ENCODE data around the gene BRIP1.
"Not testable (repeated sequence)": the region's sequence is repeated elsewhere in the genome, so short reads cannot be mapped to it uniquely, and the experiment has no call there.

Gene BRIP1

DNA sequence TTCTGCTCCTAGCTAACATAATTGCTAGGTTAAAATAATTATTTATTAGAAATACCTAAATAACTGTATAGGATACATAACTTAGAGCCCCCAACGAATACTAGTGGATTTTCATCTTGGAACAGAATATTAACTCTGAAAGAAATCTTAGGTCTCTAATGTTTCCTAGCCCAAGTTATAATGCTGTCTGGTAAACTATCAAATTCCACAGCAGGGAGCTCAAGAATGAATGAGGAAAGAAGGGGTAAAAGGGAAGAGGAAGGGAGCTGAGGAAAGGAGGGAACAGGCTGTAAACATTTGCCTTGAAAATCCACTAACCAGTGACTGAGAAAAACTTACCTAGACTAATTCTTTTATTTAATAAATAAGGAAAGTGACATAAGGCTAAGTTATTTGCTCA, 179.2 kb downstream of the BRIP1 start:
- TF ChIP-seq EZH2phosphoT487 (IDR thresholded peaks at IDR 0.05; ENCODE audit: low read depth): no peak
- no peak for TF ChIP-seq CTCF (IDR thresholded peaks at IDR 0.05; ENCODE audit: low read depth, low read length)
- no peak overlapping the region for H3K4me2 ChIP-seq (ENCODE audit: low read length)
- no peaks in the 10 kb centered on the region for H3K27me3 ChIP-seq (ENCODE audit: low read depth, low read length)
- H3K4me1 ChIP-seq (ENCODE audit: low read length): no peaks in the 10 kb centered on the region
- no peak overlapping the region for H3K27ac ChIP-seq (ENCODE audit: low read length)
- H3K36me3 ChIP-seq (replicated peaks; ENCODE audit: low read depth, low read length): peaks cover 6% of the 10 kb centered on the region
- no peaks in the 10 kb centered on the region for H4K20me1 ChIP-seq (ENCODE audit: insufficient read depth, low read length)
- H3K79me2 ChIP-seq (ENCODE audit: low read length): no peaks in the 10 kb centered on the region
- no peaks in the 10 kb centered on the region for H3K9me3 ChIP-seq (ENCODE audit: insufficient read depth, low read length)
- no peak overlapping the region for H3K4me3 ChIP-seq (ENCODE audit: low read length)
- H3K9ac ChIP-seq (ENCODE audit: low read length): no peak overlapping the region
- no peak overlapping the region for H2AFZ ChIP-seq (ENCODE audit: low read depth, low read length)

- Histone ChIP-seq H4K20me1 (ENCODE audit: insufficient read depth, low read length) (no peaks in the 10 kb centered on the region), H3K9ac (ENCODE audit: low read length) (no peak overlapping the region), H3K27me3 (ENCODE audit: low read depth, low read length) (no peaks in the 10 kb centered on the region), H3K4me3 (ENCODE audit: low read length) (no peak overlapping the region), H3K9me3 (ENCODE audit: insufficient read depth, low read length) (no peaks in the 10 kb centered on the region), H3K79me2 (ENCODE audit: low read length) (no peaks in the 10 kb centered on the region), H3K36me3 (replicated peaks; ENCODE audit: low read depth, low read length) (peaks cover 6% of the 10 kb centered on the region), H2AFZ (ENCODE audit: low read depth, low read length) (no peak overlapping the region), H3K27ac (ENCODE audit: low read length) (no peak overlapping the region), H3K4me2 (ENCODE audit: low read length) (no peak overlapping the region), H3K4me1 (ENCODE audit: low read length) (no peaks in the 10 kb centered on the region)
- no peak for TF ChIP-seq EZH2phosphoT487 (IDR thresholded peaks at IDR 0.05; ENCODE audit: low read depth)
- TF ChIP-seq CTCF (IDR thresholded peaks at IDR 0.05; ENCODE audit: low read depth, low read length): no peak
These were observed 179.9 kb downstream of the BRIP1 start for GRCh38 chr17:61683466-61683865.

DNA sequence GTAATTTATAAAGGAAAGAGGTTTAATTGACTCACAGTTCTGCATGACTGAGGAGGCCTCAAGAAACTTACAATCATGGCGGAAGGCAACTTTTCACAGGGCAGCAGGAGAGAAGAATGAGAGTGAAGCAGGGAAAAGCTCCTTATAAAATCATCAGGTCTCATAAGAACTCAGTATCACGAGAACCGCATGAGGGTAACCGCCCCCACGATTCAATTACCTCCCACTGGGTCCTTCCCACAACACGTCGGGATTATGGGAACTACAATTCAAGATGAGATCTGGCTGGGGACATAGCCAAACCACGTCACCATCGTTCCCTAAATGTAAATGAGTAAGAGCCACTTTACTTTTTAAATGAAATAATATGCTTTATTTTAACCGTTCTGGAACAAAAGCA, 182.4 kb downstream of the BRIP1 start:
- no peaks in the 10 kb centered on the region for H4K20me1 ChIP-seq (ENCODE audit: insufficient read depth, low read length)
- H3K36me3 ChIP-seq (replicated peaks; ENCODE audit: low read depth, low read length): peaks cover 6% of the 10 kb centered on the region
- H3K4me1 ChIP-seq (ENCODE audit: low read length): no peaks in the 10 kb centered on the region
- no peak for TF ChIP-seq EZH2phosphoT487 (IDR thresholded peaks at IDR 0.05; ENCODE audit: low read depth)
- TF ChIP-seq CTCF (IDR thresholded peaks at IDR 0.05; ENCODE audit: low read depth, low read length): no peak
- H3K4me2 ChIP-seq (ENCODE audit: low read length): no peak overlapping the region
- H3K9me3 ChIP-seq (ENCODE audit: insufficient read depth, low read length): no peaks in the 10 kb centered on the region
- no peaks in the 10 kb centered on the region for H3K27me3 ChIP-seq (ENCODE audit: low read depth, low read length)
- no peak overlapping the region for H2AFZ ChIP-seq (ENCODE audit: low read depth, low read length)
- no peak overlapping the region for H3K9ac ChIP-seq (ENCODE audit: low read length)
- H3K4me3 ChIP-seq (ENCODE audit: low read length): no peak overlapping the region
- no peak overlapping the region for H3K27ac ChIP-seq (ENCODE audit: low read length)
- H3K79me2 ChIP-seq (ENCODE audit: low read length): no peaks in the 10 kb centered on the region

GRCh38 chr17:61678339-61678738, 185.0 kb downstream of the BRIP1 start:
- Histone ChIP-seq H3K79me2 (ENCODE audit: low read length) (no peaks in the 10 kb centered on the region), H3K27me3 (ENCODE audit: low read depth, low read length) (no peaks in the 10 kb centered on the region), H3K9me3 (ENCODE audit: insufficient read depth, low read length) (no peaks in the 10 kb centered on the region), H3K36me3 (replicated peaks; ENCODE audit: low read depth, low read length) (no peaks in the 10 kb centered on the region), H3K9ac (ENCODE audit: low read length) (no peak overlapping the region), H3K4me3 (ENCODE audit: low read length) (no peak overlapping the region), H3K4me2 (ENCODE audit: low read length) (no peak overlapping the region), H3K27ac (ENCODE audit: low read length) (no peak overlapping the region), H3K4me1 (ENCODE audit: low read length) (no peaks in the 10 kb centered on the region), H2AFZ (ENCODE audit: low read depth, low read length) (no peak overlapping the region), H4K20me1 (ENCODE audit: insufficient read depth, low read length) (no peaks in the 10 kb centered on the region)
- TF ChIP-seq EZH2phosphoT487 (IDR thresholded peaks at IDR 0.05; ENCODE audit: low read depth) (no peak), CTCF (IDR thresholded peaks at IDR 0.05; ENCODE audit: low read depth, low read length) (no peak)

DNA sequence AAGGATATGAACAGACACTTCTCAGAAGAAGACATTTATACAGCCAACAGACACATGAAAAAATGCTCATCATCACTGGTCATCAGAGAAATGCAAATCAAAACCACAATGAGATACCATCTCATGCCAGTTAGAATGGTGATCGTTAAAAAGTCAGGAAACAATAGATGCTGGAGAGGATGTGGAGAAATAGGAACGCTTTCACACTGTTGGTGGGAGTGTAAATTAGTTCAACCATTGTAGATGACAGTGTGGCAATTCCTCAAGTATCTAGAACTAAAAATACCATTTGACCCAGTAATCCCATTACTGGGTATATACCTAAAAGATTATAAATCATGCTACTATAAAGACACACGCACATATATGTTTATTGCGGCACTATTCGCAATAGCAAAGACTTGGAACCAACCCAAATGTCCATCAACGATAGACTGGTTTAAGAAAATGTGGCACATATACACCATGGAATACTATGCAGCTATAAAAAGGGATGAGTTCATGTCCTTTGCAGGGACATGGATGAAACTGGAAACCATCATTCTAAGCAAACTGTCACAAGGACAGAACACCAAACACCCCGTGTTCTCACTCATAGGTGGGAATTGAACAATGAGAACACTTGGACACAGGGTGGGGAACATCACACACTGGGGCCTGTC, 186.0 kb downstream of the BRIP1 start:
- not testable (repeated sequence) for H3K4me2 ChIP-seq (ENCODE audit: low read length); H3K4me3 ChIP-seq (ENCODE audit: low read length); H3K27me3 ChIP-seq (ENCODE audit: low read depth, low read length); H3K9ac ChIP-seq (ENCODE audit: low read length); H3K9me3 ChIP-seq (ENCODE audit: insufficient read depth, low read length); H4K20me1 ChIP-seq (ENCODE audit: insufficient read depth, low read length); H3K79me2 ChIP-seq (ENCODE audit: low read length); H3K27ac ChIP-seq (ENCODE audit: low read length); H3K36me3 ChIP-seq (replicated peaks; ENCODE audit: low read depth, low read length); H3K4me1 ChIP-seq (ENCODE audit: low read length); H2AFZ ChIP-seq (ENCODE audit: low read depth, low read length)

GRCh38 chr17:61676522-61676921, 186.8 kb downstream of the BRIP1 start:
- not testable (repeated sequence) for H3K9ac ChIP-seq (ENCODE audit: low read length); H3K4me3 ChIP-seq (ENCODE audit: low read length); H3K36me3 ChIP-seq (replicated peaks; ENCODE audit: low read depth, low read length); H3K4me1 ChIP-seq (ENCODE audit: low read length); H3K79me2 ChIP-seq (ENCODE audit: low read length); H3K27ac ChIP-seq (ENCODE audit: low read length); H4K20me1 ChIP-seq (ENCODE audit: insufficient read depth, low read length); H3K4me2 ChIP-seq (ENCODE audit: low read length); H3K27me3 ChIP-seq (ENCODE audit: low read depth, low read length); H3K9me3 ChIP-seq (ENCODE audit: insufficient read depth, low read length); H2AFZ ChIP-seq (ENCODE audit: low read depth, low read length)

Data from OCI-LY3 (cell line).